WTC11 (cell line): ENCODE data around the gene FRMD5. TPM values are rescaled to one million over a fixed set of nuclear protein-coding genes. Genes with fewer than 3 reads are reported as not detected.

ENCODE experiments used
- ATAC-seq: fragments of 200-7000 bp; cut with Tn5 transposase; 2 replicates; pipeline ENCODE4 v1.10.0; 2021; ENCODE audit warnings: mild to moderate bottlenecking, moderate library complexity
- CTCF ChIA-PET: fragments of 300-600 bp; sonication (Branson Sonifier 250); formaldehyde crosslinking; loops from one replicate; lab custom pipeline; 2021; ENCODE audit warnings: antibody characterized with exemption; lab: Charles Lee
- POLR2A ChIA-PET: fragments of 350-600 bp; sonication (Branson Sonifier 250); formaldehyde crosslinking; loops from one replicate; lab custom pipeline; 2021; ENCODE audit warnings: antibody characterized with exemption; lab: Charles Lee
- DNase-seq: peaks from one replicate; pipeline ENCODE4 v3.0.0; 2021; ENCODE audit warnings: low spot score
- H3K27ac Mint-ChIP-seq: 2 replicates; pipeline ENCODE4 v1.8.0; 2021; ENCODE audit warnings: mixed read lengths
- H3K27me3 Mint-ChIP-seq: 2 replicates; pipeline ENCODE4 v1.8.0; 2021; ENCODE audit warnings: low read depth, mild to moderate bottlenecking, moderate library complexity, mixed read lengths
- H3K36me3 Mint-ChIP-seq: 2 replicates; pipeline ENCODE4 v1.8.0; 2021; ENCODE audit warnings: mixed read lengths
- H3K4me1 Mint-ChIP-seq: 2 replicates; pipeline ENCODE4 v1.8.0; 2022; ENCODE audit warnings: mixed read lengths
- H3K4me3 Mint-ChIP-seq: 2 replicates; pipeline ENCODE4 v1.8.0; 2021; ENCODE audit warnings: mild to moderate bottlenecking, moderate library complexity, mixed read lengths
- H3K9me3 Mint-ChIP-seq: 2 replicates; pipeline ENCODE4 v1.8.0; 2021; ENCODE audit warnings: mixed read lengths
- ATF1 ChIP-seq: sonication (generic); formaldehyde crosslinking; IDR thresholded peaks from 2 replicates; pipeline ENCODE4 v1.8.1; 2023; ENCODE audit warnings: mild to moderate bottlenecking, moderate library complexity, missing genetic modification reagents
- CTCF ChIP-seq: fragments of 200-600 bp; IDR thresholded peaks from 2 replicates; pipeline ENCODE4 v1.8.0; 2022; ENCODE audit warnings: antibody characterized with exemption
- EMX1 ChIP-seq: fragments of 250-450 bp; sonication (Bioruptor Pico); IDR thresholded peaks from 2 replicates; pipeline ENCODE4 v1.8.0; 2021; ENCODE audit warnings: mild to moderate bottlenecking
- ESRRA ChIP-seq: sonication (generic); formaldehyde crosslinking; IDR thresholded peaks from 2 replicates; pipeline ENCODE4 v1.8.1; 2022; ENCODE audit warnings: mild to moderate bottlenecking, missing genetic modification reagents, borderline replicate concordance
- FOXP4 ChIP-seq: sonication (generic); formaldehyde crosslinking; IDR thresholded peaks from 2 replicates; pipeline ENCODE4 v1.8.0; 2022; ENCODE audit warnings: mild to moderate bottlenecking, missing genetic modification reagents
- GABPB1 ChIP-seq: sonication (generic); formaldehyde crosslinking; IDR thresholded peaks from 2 replicates; pipeline ENCODE4 v1.8.1; 2023; ENCODE audit warnings: mild to moderate bottlenecking, missing genetic modification reagents
- HMGA2 ChIP-seq: fragments of 250-450 bp; sonication (Bioruptor Pico); IDR thresholded peaks from 2 replicates; pipeline ENCODE4 v1.4.0; 2021; ENCODE audit warnings: mild to moderate bottlenecking, moderate library complexity
- HMGXB4 ChIP-seq: sonication (generic); formaldehyde crosslinking; IDR thresholded peaks from 2 replicates; pipeline ENCODE4 v1.8.1; 2023; ENCODE audit warnings: mild to moderate bottlenecking, moderate library complexity, missing genetic modification reagents
- IRF2 ChIP-seq: sonication (generic); formaldehyde crosslinking; IDR thresholded peaks from 2 replicates; pipeline ENCODE4 v1.8.0; 2022; ENCODE audit warnings: low read depth, missing genetic modification reagents, borderline replicate concordance
- JUN ChIP-seq: sonication (generic); formaldehyde crosslinking; IDR thresholded peaks from 2 replicates; pipeline ENCODE4 v1.8.0; 2023; ENCODE audit warnings: mild to moderate bottlenecking, missing genetic modification reagents
- KAT7 ChIP-seq: sonication (generic); formaldehyde crosslinking; IDR thresholded peaks from 2 replicates; pipeline ENCODE4 v1.8.1; 2023; ENCODE audit warnings: missing genetic modification reagents, mild to moderate bottlenecking, borderline replicate concordance
- NFATC4 ChIP-seq: fragments of 250-450 bp; sonication (Bioruptor Pico); IDR thresholded peaks from 2 replicates; pipeline ENCODE4 v1.9.0; 2021; ENCODE audit warnings: mild to moderate bottlenecking
- OVOL2 ChIP-seq: fragments of 250-450 bp; sonication (Bioruptor Pico); IDR thresholded peaks from 2 replicates; pipeline ENCODE4 v1.9.0; 2021; ENCODE audit warnings: mild to moderate bottlenecking, borderline replicate concordance
- PRDM15 ChIP-seq: sonication (generic); formaldehyde crosslinking; IDR thresholded peaks from 2 replicates; pipeline ENCODE4 v1.8.0; 2022; ENCODE audit warnings: missing genetic modification reagents
- PREB ChIP-seq: sonication (generic); formaldehyde crosslinking; IDR thresholded peaks from 2 replicates; pipeline ENCODE4 v1.8.1; 2022; ENCODE audit warnings: mild to moderate bottlenecking, missing genetic modification reagents, moderate library complexity, borderline replicate concordance
- PRRX2 ChIP-seq: fragments of 250-450 bp; sonication (Bioruptor Pico); IDR thresholded peaks from 2 replicates; pipeline ENCODE4 v1.8.0; 2021; ENCODE audit warnings: mild to moderate bottlenecking
- SP1 ChIP-seq: sonication (generic); formaldehyde crosslinking; conservative IDR thresholded peaks from 2 replicates; pipeline ENCODE4 v1.8.1; 2022; ENCODE audit warnings: missing genetic modification reagents
- ZNF138 ChIP-seq: sonication (generic); formaldehyde crosslinking; conservative IDR thresholded peaks from 2 replicates; pipeline ENCODE4 v1.8.1; 2022; ENCODE audit warnings: mild to moderate bottlenecking, moderate library complexity, missing genetic modification reagents
- ZNF232 ChIP-seq: sonication (generic); formaldehyde crosslinking; IDR thresholded peaks from 2 replicates; pipeline ENCODE4 v1.8.0; 2022; ENCODE audit warnings: mild to moderate bottlenecking, missing genetic modification reagents
- total RNA-seq: library from RNA; stranded (reverse); gene quantifications from 3 replicates; pipeline ENCODE4 v1.2.3, GENCODE V29; 2021

Gene FRMD5
- total RNA-seq, 1 experiment from 2014 or later: 14.1 TPM

- TF ChIP-seq CTCF: no peak
- TF ChIP-seq KAT7 (CRISPR knock-in tag): no peak
- TF ChIP-seq ATF1 (CRISPR knock-in tag): no peak
- TF ChIP-seq NFATC4 (CRISPR knock-in tag): no peak
- TF ChIP-seq EMX1 (CRISPR knock-in tag): no peak
Measured at GRCh38 chr15:44093836-44094235, 101.2 kb downstream of the FRMD5 start (continued).

GRCh38 chr15:44092221-44092620 is 102.8 kb downstream of the FRMD5 start:
- no peaks in the 10 kb centered on the region for H3K9me3 Mint-ChIP-seq
- no peak for TF ChIP-seq GABPB1
- TF ChIP-seq PRDM15 (CRISPR knock-in tag): no peak
- TF ChIP-seq ESRRA (CRISPR knock-in tag): no peak
- no peak for TF ChIP-seq PRRX2 (CRISPR knock-in tag)
- TF ChIP-seq HMGA2 (CRISPR knock-in tag): no peak
- no peak for TF ChIP-seq ZNF232
- TF ChIP-seq NFATC4 (CRISPR knock-in tag): no peak
- TF ChIP-seq HMGXB4 (CRISPR knock-in tag): no peak
- no peak for TF ChIP-seq PREB
- no peak for TF ChIP-seq FOXP4 (CRISPR knock-in tag)
- TF ChIP-seq EMX1 (CRISPR knock-in tag): no peak
- no peak for TF ChIP-seq ATF1 (CRISPR knock-in tag)
- no peak for TF ChIP-seq IRF2 (CRISPR knock-in tag)
- TF ChIP-seq ZNF138 (CRISPR knock-in tag): no peak
- no peak for TF ChIP-seq SP1 (CRISPR knock-in tag)
- TF ChIP-seq OVOL2: no peak
- TF ChIP-seq JUN (CRISPR knock-in tag): no peak
- no peak for TF ChIP-seq KAT7 (CRISPR knock-in tag)
- no peak overlapping the region for H3K4me3 Mint-ChIP-seq
- H3K36me3 Mint-ChIP-seq: no peaks in the 10 kb centered on the region
- ChIA-PET CTCF (no interaction called here), POLR2A (no interaction called here)
- no peaks in the 10 kb centered on the region for H3K4me1 Mint-ChIP-seq
- DNase-seq: no peak
- no peaks in the 10 kb centered on the region for H3K27me3 Mint-ChIP-seq
- no peak for ATAC-seq
- no peak overlapping the region for H3K27ac Mint-ChIP-seq
